ENCODE data around the gene C2orf66. TPM values are rescaled to one million over a fixed set of nuclear protein-coding genes. Genes with fewer than 3 reads are reported as not detected.

C2orf66 gene
- total and polyA plus RNA-seq, 2 donors (not counting 3 experiments of a cell fraction or from before 2014, with no cell fraction given) = 0.27 to 0.54 TPM

DNA sequence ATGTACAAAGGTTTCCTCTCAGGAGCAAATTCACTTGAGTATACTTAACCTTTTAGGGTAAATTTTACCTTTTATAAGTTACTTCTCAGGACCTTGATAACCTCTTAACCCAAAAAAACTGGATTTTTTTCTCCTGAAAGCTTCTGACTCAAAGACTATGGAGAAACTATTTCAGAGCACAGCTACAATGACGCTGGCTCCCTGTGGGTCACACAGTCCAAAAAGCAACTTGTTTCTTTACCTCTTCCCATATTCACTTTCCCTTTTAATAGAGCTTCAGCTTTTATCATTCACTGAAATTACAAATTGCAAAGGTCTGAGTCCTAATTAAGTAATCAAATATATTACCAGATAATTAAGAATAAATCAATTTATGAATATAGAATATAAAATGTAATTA lies 42.1 kb downstream of the C2orf66 start:
- H2AFZ ChIP-seq (ENCODE audit: low read depth, low read length) = no peak overlapping the region
- peaks cover 5 to 25% of the 10 kb centered on the region in 2 experiments for H3K36me3 ChIP-seq (ENCODE audit: control insufficient read depth in 2 of 2, extremely low read depth in 1 of 2, insufficient read depth in 2 of 2, low read length in 2 of 2)
- no TSS peak for BruUV-seq (replicated peaks)
- DNase-seq (ENCODE audit: low read depth, low spot score) (no peak), FAIRE-seq (no peak)
- TF ChIP-seq EZH2 (IDR thresholded peaks at IDR 0.05; ENCODE audit: borderline replicate concordance, low read depth, low read length, severe bottlenecking) (no peak), GATA2 (IDR thresholded peaks at IDR 0.05; ENCODE audit: insufficient read depth, insufficient read length, low read depth, low read length) (no peak), MYC (IDR thresholded peaks at IDR 0.05; ENCODE audit: low read depth, low read length) (no peak), JUN (IDR thresholded peaks at IDR 0.05; ENCODE audit: borderline replicate concordance, insufficient read depth, insufficient read length, low read depth) (no peak), POLR2A (IDR thresholded peaks at IDR 0.05; ENCODE audit: low read depth, low read length) (no peak), MAX (IDR thresholded peaks at IDR 0.05; ENCODE audit: insufficient read depth, insufficient read length) (no peak), FOS (IDR thresholded peaks at IDR 0.05; ENCODE audit: borderline replicate concordance, insufficient read depth, low read length) (no peak), POLR2AphosphoS5 (IDR thresholded peaks at IDR 0.05; ENCODE audit: insufficient read depth, low read depth, low read length) (no peak)
- TF ChIP-seq, protein P1, sequence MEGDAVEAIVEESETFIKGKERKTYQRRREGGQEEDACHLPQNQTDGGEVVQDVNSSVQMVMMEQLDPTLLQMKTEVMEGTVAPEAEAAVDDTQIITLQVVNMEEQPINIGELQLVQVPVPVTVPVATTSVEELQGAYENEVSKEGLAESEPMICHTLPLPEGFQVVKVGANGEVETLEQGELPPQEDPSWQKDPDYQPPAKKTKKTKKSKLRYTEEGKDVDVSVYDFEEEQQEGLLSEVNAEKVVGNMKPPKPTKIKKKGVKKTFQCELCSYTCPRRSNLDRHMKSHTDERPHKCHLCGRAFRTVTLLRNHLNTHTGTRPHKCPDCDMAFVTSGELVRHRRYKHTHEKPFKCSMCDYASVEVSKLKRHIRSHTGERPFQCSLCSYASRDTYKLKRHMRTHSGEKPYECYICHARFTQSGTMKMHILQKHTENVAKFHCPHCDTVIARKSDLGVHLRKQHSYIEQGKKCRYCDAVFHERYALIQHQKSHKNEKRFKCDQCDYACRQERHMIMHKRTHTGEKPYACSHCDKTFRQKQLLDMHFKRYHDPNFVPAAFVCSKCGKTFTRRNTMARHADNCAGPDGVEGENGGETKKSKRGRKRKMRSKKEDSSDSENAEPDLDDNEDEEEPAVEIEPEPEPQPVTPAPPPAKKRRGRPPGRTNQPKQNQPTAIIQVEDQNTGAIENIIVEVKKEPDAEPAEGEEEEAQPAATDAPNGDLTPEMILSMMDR (IDR thresholded peaks at IDR 0.05; ENCODE audit: extremely low read depth in 1 of 2, insufficient read depth in 1 of 2, low read depth in 1 of 2, low read length in 2 of 2) = no peak
- H4K20me1 ChIP-seq (replicated peaks; ENCODE audit: control insufficient read depth, extremely low read depth, insufficient read depth, low read length) = no peaks in the 10 kb centered on the region
- no peak overlapping the region for H3K27ac ChIP-seq (ENCODE audit: insufficient read depth, low read depth, low read length)
- no peaks in the 10 kb centered on the region for H3K79me2 ChIP-seq (ENCODE audit: control insufficient read depth, insufficient read depth, low read length)
- dilution Hi-C loops (cut with MboI; ENCODE audit: extremely low pct_ligation_motif_present, low sequenced_read_pairs) = no loop called here
- ChIA-PET CTCF (interaction anchor here (0.5 to 2.6 kb wide), 6 partner anchors 9 to 688 kb away, joined by 3 to 11 read pairs (median 3); no protein-coding TSS in a partner anchor), POLR2A (no interaction called here)
- H3K4me1 ChIP-seq (ENCODE audit: control insufficient read depth, extremely low read depth, insufficient read depth, low read length) = no peaks in the 10 kb centered on the region
- H3K27me3 ChIP-seq (ENCODE audit: control insufficient read depth in 2 of 2, insufficient read depth in 2 of 2, low read length in 2 of 2) = no peaks in the 10 kb centered on the region
- H3K9ac ChIP-seq (replicated peaks; ENCODE audit: extremely low read depth, insufficient read depth, low read length) = no peak overlapping the region
- no peaks in the 10 kb centered on the region for H3K9me3 ChIP-seq (replicated peaks; ENCODE audit: control insufficient read depth, insufficient read depth, low read length)
- H3K9me1 ChIP-seq (replicated peaks; ENCODE audit: control insufficient read depth, extremely low read depth, insufficient read depth, low read length) = no peaks in the 10 kb centered on the region
- H3K4me2 ChIP-seq (ENCODE audit: insufficient read depth, low read length) = no peak overlapping the region
- intact Hi-C loops (cut with micrococcal nuclease) = no loop called here
- no peak overlapping the region for H3K4me3 ChIP-seq (replicated peaks in 1 of 3; ENCODE audit: insufficient read depth in 1 of 3, low read depth in 1 of 3, low read length in 3 of 3)

All from endothelial cell of umbilical vein (primary cell).